CD4-positive, CD25-positive, alpha-beta regulatory T cell (primary cell): ENCODE measurements around the gene DBF4. TPM values are rescaled to one million over a fixed set of nuclear protein-coding genes. Genes with fewer than 3 reads are reported as not detected.
"Not testable (repeated sequence)": the region's sequence is repeated elsewhere in the genome, so short reads cannot be mapped to it uniquely, and the experiment has no call there.

Source experiments
- ATAC-seq, 2 donors: fragments of 150-1000 bp; cut with Tn5 transposase; one replicate each; pipeline ENCODE4 v1.10.0; 2021; ENCODE audit warnings: low read depth in 2 of 2, moderate number of reproducible peaks in 2 of 2, moderate library complexity in 1 of 2
- DNase-seq, 3 donors: peaks; one replicate each; pipeline versions ENCODE4 v3.0.0 to v3.0.0-alpha.2; 2012 to 2022; ENCODE audit warnings: mixed read lengths in 1 of 3
- H3K27ac ChIP-seq: one replicate; pipeline ENCODE4 v1.7.0; 2013; ENCODE audit warnings: mild to moderate bottlenecking, low read length; ENCODE audit not compliant: insufficient read depth, poor library complexity, severe bottlenecking
- H3K27me3 ChIP-seq: one replicate; pipeline ENCODE4 v1.7.0; 2013; ENCODE audit warnings: low read length; ENCODE audit not compliant: control insufficient read depth, insufficient read depth
- H3K36me3 ChIP-seq: one replicate; pipeline ENCODE4 v1.7.0; 2013; ENCODE audit warnings: mild to moderate bottlenecking, low read length, moderate library complexity; ENCODE audit not compliant: control insufficient read depth, insufficient read depth
- H3K4me1 ChIP-seq: 2 replicates; pipeline ENCODE4 v1.7.0; 2013; ENCODE audit warnings: mild to moderate bottlenecking, low read length; ENCODE audit not compliant: insufficient read depth, control insufficient read depth, poor library complexity, severe bottlenecking
- H3K4me3 ChIP-seq: one replicate; pipeline ENCODE4 v1.7.0; 2013; ENCODE audit warnings: low read depth, mild to moderate bottlenecking, low read length, moderate library complexity
- H3K9me3 ChIP-seq, 2 experiments: 1 replicate in 1 of 2; 2 replicates in 1 of 2; pipeline ENCODE4 v1.7.0; 2013; ENCODE audit warnings: low read length in 2 of 2, mild to moderate bottlenecking in 1 of 2, moderate library complexity in 1 of 2; ENCODE audit not compliant: control insufficient read depth in 2 of 2
- H3K27ac Mint-ChIP-seq, 3 donors: one replicate each; pipeline ENCODE4 v1.8.0; 2020 to 2022; ENCODE audit warnings: mild to moderate bottlenecking in 3 of 3, mixed read lengths in 3 of 3, moderate library complexity in 2 of 3
- H3K27me3 Mint-ChIP-seq: one replicate; pipeline ENCODE4 v1.8.0; 2022; ENCODE audit warnings: mild to moderate bottlenecking, mixed read lengths
- H3K36me3 Mint-ChIP-seq: one replicate; pipeline ENCODE4 v1.8.0; 2020; ENCODE audit warnings: mixed read lengths
- H3K4me1 Mint-ChIP-seq, 4 donors: one replicate each; pipeline ENCODE4 v1.8.0; 2020 to 2022; ENCODE audit warnings: mixed read lengths in 4 of 4, mild to moderate bottlenecking in 1 of 4
- H3K4me3 Mint-ChIP-seq, 4 donors: one replicate each; pipeline ENCODE4 v1.8.0; 2020 to 2022; ENCODE audit warnings: mild to moderate bottlenecking in 4 of 4, mixed read lengths in 4 of 4, moderate library complexity in 3 of 4
- H3K9me3 Mint-ChIP-seq, 7 donors: one replicate each; pipeline ENCODE4 v1.8.0; 2020 to 2022; ENCODE audit warnings: mixed read lengths in 7 of 7, mild to moderate bottlenecking in 3 of 7, moderate library complexity in 2 of 7
- polyA plus RNA-seq, 4 donors: library from polyadenylated mRNA; unstranded; fragments of 300-500 nt; fragmentation: Illumina TruSeq; gene quantifications; one replicate each; pipeline ENCODE4 v1.2.3, GENCODE V29; 2021
- total RNA-seq: library from RNA; stranded (reverse); gene quantifications from one replicate; pipeline ENCODE4 v1.2.3, GENCODE V29; 2022

DBF4 gene
- total and polyA plus RNA-seq, 5 donors from 2014 or later = 41.2 to 65.1 (median 44.7) TPM

DNA sequence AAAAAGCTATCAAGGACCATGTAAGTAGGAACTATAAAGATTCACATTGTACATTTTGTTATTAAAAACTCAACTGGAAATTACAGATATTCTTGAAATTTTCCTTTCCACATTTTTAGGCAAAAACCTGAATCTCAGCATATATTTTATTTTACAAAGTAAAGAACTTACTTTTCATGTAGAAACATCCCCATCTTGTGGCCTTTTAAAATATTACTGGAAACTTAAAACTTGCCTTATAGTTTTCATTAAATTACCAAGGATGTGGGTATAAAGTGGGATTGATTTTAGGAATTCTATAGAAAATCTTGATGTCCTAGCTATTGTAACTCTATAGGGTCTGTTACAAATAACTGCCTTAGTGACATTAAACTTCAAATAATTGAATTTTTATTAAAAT, 10.6 kb downstream of the DBF4 start:
- no peaks in the 10 kb centered on the region for H3K9me3 ChIP-seq
- H3K27me3 ChIP-seq = no peaks in the 10 kb centered on the region
- H3K27ac ChIP-seq = no peak overlapping the region
- H3K4me1 ChIP-seq = peaks cover 8% of the 10 kb centered on the region
- H3K4me3 Mint-ChIP-seq = no peak overlapping the region
- DNase-seq (peak in 2 of 3 donors; percentile 49 to 55), ATAC-seq (no peak)
- H3K4me3 ChIP-seq = no peak overlapping the region
- no peaks in the 10 kb centered on the region for H3K27me3 Mint-ChIP-seq
- H3K4me1 Mint-ChIP-seq = peaks cover 23 to 40% (median 26%) of the 10 kb centered on the region in 4 donors
- peaks cover 35% of the 10 kb centered on the region for H3K36me3 ChIP-seq
- H3K27ac Mint-ChIP-seq = no peak overlapping the region
- H3K36me3 Mint-ChIP-seq = peaks cover 22% of the 10 kb centered on the region
- H3K9me3 Mint-ChIP-seq = no peaks in the 10 kb centered on the region

GRCh38 chr7:87895363-87895762, 19.1 kb downstream of the DBF4 start:
- Mint-ChIP-seq H3K4me1 (peaks cover 9 to 32% (median 18%) of the 10 kb centered on the region in 4 donors), H3K9me3 (no peaks in the 10 kb centered on the region)
- ATAC-seq = no peak

DNA sequence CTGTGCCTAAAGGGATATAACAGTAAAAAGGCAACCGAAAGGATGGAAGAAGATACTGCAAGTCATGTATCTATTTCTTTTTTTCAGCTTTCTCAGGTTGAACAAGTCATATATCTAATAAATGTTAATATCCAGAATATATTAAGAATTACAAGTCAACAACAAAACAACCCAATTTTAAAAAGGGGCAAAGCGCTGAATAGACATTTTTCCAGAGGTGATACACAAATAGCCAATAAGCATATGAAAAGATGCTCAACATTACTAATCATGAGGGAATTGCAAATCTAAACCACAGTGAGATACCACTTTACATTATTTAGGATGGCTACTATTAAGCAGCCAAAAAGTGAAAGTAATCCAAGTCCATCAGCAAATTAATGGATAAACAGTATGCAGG, 23.0 kb downstream of the DBF4 start:
- peaks cover 75% of the 10 kb centered on the region for H3K36me3 ChIP-seq
- ATAC-seq = no peak
- no peak overlapping the region for H3K27ac ChIP-seq
- no peak for DNase-seq
- H3K4me3 ChIP-seq = no peak overlapping the region
- Mint-ChIP-seq H3K9me3 (no peaks in the 10 kb centered on the region), H3K27ac (no peak overlapping the region), H3K36me3 (peaks cover 45% of the 10 kb centered on the region), H3K4me1 (peaks cover 6 to 27% (median 11%) of the 10 kb centered on the region in 4 donors), H3K4me3 (peak overlapping the region in 1 of 4 donors; percentile 65), H3K27me3 (no peaks in the 10 kb centered on the region)
- H3K27me3 ChIP-seq = no peaks in the 10 kb centered on the region
- H3K4me1 ChIP-seq = no peaks in the 10 kb centered on the region
- H3K9me3 ChIP-seq = no peaks in the 10 kb centered on the region

More at GRCh38 chr7:87895363-87895762, 19.1 kb downstream of the DBF4 start:
- Mint-ChIP-seq H3K27ac (peak overlapping the region in 2 of 3 donors; percentile 28 to 68), H3K36me3 (peaks cover 37% of the 10 kb centered on the region), H3K4me3 (no peak overlapping the region), H3K27me3 (no peaks in the 10 kb centered on the region)
- H3K9me3 ChIP-seq = no peaks in the 10 kb centered on the region
- no peak for DNase-seq
- H3K36me3 ChIP-seq = peaks cover 54% of the 10 kb centered on the region
- H3K4me1 ChIP-seq = no peaks in the 10 kb centered on the region
- no peak overlapping the region for H3K4me3 ChIP-seq
- no peaks in the 10 kb centered on the region for H3K27me3 ChIP-seq
- H3K27ac ChIP-seq = no peak overlapping the region

DNA sequence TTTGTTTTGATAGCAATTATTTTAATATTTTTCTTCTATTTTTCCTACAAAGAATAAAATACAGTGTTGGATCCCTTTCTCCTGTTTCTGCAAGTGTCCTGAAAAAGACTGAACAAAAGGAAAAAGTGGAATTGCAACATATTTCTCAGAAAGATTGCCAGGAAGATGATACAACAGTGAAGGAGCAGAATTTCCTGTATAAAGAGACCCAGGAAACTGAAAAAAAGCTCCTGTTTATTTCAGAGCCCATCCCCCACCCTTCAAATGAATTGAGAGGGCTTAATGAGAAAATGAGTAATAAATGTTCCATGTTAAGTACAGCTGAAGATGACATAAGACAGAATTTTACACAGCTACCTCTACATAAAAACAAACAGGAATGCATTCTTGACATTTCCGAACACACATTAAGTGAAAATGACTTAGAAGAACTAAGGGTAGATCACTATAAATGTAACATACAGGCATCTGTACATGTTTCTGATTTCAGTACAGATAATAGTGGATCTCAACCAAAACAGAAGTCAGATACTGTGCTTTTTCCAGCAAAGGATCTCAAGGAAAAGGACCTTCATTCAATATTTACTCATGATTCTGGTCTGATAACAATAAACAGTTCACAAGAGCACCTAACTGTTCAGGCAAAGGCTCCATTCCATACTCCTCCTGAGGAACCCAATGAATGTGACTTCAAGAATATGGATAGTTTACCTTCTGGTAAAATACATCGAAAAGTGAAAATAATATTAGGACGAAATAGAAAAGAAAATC, 31.0 kb downstream of the DBF4 start:
- not testable (repeated sequence) for H3K27me3 Mint-ChIP-seq, H3K9me3 ChIP-seq, DNase-seq, ATAC-seq, H3K27me3 ChIP-seq, H3K27ac ChIP-seq, H3K9me3 Mint-ChIP-seq, H3K4me1 Mint-ChIP-seq, H3K4me3 ChIP-seq, H3K4me3 Mint-ChIP-seq, H3K4me1 ChIP-seq
- Mint-ChIP-seq H3K27ac (peak overlapping the region in 2 of 3 donors; percentile 11 to 74), H3K36me3 (peaks cover 18% of the 10 kb centered on the region)
- H3K36me3 ChIP-seq = peaks cover 28% of the 10 kb centered on the region

- not testable (repeated sequence) for H3K9me3 ChIP-seq, H3K4me3 ChIP-seq, H3K4me1 ChIP-seq, ATAC-seq, H3K9me3 Mint-ChIP-seq, DNase-seq, H3K27ac Mint-ChIP-seq, H3K4me1 Mint-ChIP-seq, H3K27me3 Mint-ChIP-seq, H3K4me3 Mint-ChIP-seq, H3K27me3 ChIP-seq, H3K27ac ChIP-seq
- peaks cover 16% of the 10 kb centered on the region for H3K36me3 Mint-ChIP-seq
- peaks cover 22% of the 10 kb centered on the region for H3K36me3 ChIP-seq
Observed at GRCh38 chr7:87908814-87909213, 32.5 kb downstream of the DBF4 start.

DNA sequence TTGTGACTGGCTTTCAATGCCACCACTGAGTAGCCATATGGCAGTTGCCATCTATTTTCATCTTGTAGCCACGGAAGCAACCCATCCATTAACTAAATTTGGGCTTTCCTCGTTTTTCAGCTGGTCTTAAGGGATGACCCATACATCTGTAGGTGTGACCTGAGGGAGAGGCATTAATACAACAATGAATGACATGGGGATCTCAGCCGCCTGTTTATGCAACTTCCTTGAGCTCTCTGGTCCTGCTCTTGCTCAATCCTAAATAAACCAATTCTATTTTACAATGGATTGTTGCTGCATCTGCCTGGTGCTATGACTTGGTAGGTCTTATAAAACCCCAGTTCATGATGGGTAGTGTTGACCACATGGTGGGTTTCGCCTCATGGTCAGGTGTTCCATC, 35.8 kb downstream of the DBF4 start:
- Histone ChIP-seq H3K4me3 (no peak overlapping the region), H3K36me3 (peaks cover 7% of the 10 kb centered on the region), H3K4me1 (no peaks in the 10 kb centered on the region), H3K27me3 (peaks cover 8% of the 10 kb centered on the region), H3K9me3 (no peaks in the 10 kb centered on the region), H3K27ac (no peak overlapping the region)
- H3K27me3 Mint-ChIP-seq = peaks cover 8% of the 10 kb centered on the region
- H3K4me1 Mint-ChIP-seq = peaks cover 0 to 6% (median 0%) of the 10 kb centered on the region in 4 donors
- no peak for DNase-seq
- H3K36me3 Mint-ChIP-seq = peaks cover 7% of the 10 kb centered on the region
- H3K27ac Mint-ChIP-seq = no peak overlapping the region
- H3K9me3 Mint-ChIP-seq = no peaks in the 10 kb centered on the region
- no peak for ATAC-seq
- no peak overlapping the region for H3K4me3 Mint-ChIP-seq

GRCh38 chr7:87918740-87919139, 42.4 kb downstream of the DBF4 start:
- Histone ChIP-seq H3K4me3 (no peak overlapping the region), H3K27ac (no peak overlapping the region), H3K36me3 (no peaks in the 10 kb centered on the region), H3K4me1 (no peaks in the 10 kb centered on the region), H3K9me3 (no peaks in the 10 kb centered on the region), H3K27me3 (peaks cover 8% of the 10 kb centered on the region)
- Mint-ChIP-seq H3K4me3 (no peak overlapping the region), H3K36me3 (no peaks in the 10 kb centered on the region), H3K4me1 (no peaks in the 10 kb centered on the region), H3K27me3 (peaks cover 23% of the 10 kb centered on the region), H3K27ac (no peak overlapping the region), H3K9me3 (no peaks in the 10 kb centered on the region)
- ATAC-seq (no peak), DNase-seq (no peak)

DNA sequence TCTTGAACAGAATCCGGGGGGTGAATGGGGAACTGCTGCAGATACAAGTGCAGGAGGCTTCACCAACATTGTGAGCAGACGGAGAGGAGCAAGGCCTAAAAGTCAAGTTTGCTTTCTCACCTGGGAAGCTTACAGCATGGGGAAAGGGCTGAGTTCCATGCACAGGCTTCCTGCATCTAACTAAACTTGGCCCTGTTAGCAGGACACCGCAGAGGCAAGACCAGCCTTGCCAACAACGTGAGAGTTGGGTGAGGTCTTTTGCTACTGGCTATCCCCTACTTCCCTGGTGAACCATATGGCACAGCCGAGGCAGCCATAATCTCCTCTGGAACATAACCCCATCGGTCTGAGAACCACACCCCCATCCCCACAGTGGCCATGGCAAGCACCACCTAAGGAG, 43.6 kb downstream of the DBF4 start:
- Mint-ChIP-seq H3K27ac (no peak overlapping the region), H3K4me3 (no peak overlapping the region), H3K27me3 (peaks cover 23% of the 10 kb centered on the region), H3K36me3 (no peaks in the 10 kb centered on the region), H3K9me3 (no peaks in the 10 kb centered on the region), H3K4me1 (no peaks in the 10 kb centered on the region)
- no peak overlapping the region for H3K27ac ChIP-seq
- ATAC-seq (no peak), DNase-seq (no peak)
- no peaks in the 10 kb centered on the region for H3K9me3 ChIP-seq
- peaks cover 8% of the 10 kb centered on the region for H3K27me3 ChIP-seq
- no peaks in the 10 kb centered on the region for H3K4me1 ChIP-seq
- H3K36me3 ChIP-seq = no peaks in the 10 kb centered on the region
- H3K4me3 ChIP-seq = no peak overlapping the region
